GM15510 (cell line): ENCODE data around the gene KMT2C.

ENCODE experiments used
- POLR2A ChIP-seq: IDR thresholded peaks from 3 replicates; pipeline ENCODE4 v1.6.1; 2011; ENCODE audit warnings: borderline replicate concordance; ENCODE audit not compliant: insufficient read length; ENCODE audit errors: extremely low read depth

KMT2C gene

GRCh38 chr7:152341039-152341913 is 94.5 kb downstream of the KMT2C start:
- TF ChIP-seq POLR2A, result no peak

- TF ChIP-seq POLR2A, result no peak
Measured at GRCh38 chr7:152340161-152340560, 95.6 kb downstream of the KMT2C start.

GRCh38 chr7:152338561-152338960 is 97.2 kb downstream of the KMT2C start:
- TF ChIP-seq POLR2A, result no peak

GRCh38 chr7:152336754-152337368 is 98.9 kb downstream of the KMT2C start:
- TF ChIP-seq POLR2A, result no peak

- TF ChIP-seq POLR2A, result no peak
Measured at GRCh38 chr7:152335900-152336571, 99.8 kb downstream of the KMT2C start.

- no peak for TF ChIP-seq POLR2A
Measured at GRCh38 chr7:152333134-152333533, 102.7 kb downstream of the KMT2C start.

- no peak for TF ChIP-seq POLR2A
Measured at GRCh38 chr7:152330827-152331226, 105.0 kb downstream of the KMT2C start.

- no peak for TF ChIP-seq POLR2A
Measured at GRCh38 chr7:152329469-152329868, 106.3 kb downstream of the KMT2C start.

GRCh38 chr7:152328234-152328633 is 107.6 kb downstream of the KMT2C start:
- TF ChIP-seq POLR2A, result no peak

GRCh38 chr7:152315845-152316244 is 120.0 kb downstream of the KMT2C start:
- TF ChIP-seq POLR2A, result no peak

GRCh38 chr7:152313831-152314604 is 121.8 kb downstream of the KMT2C start:
- TF ChIP-seq POLR2A, result no peak

- TF ChIP-seq POLR2A, result no peak
Measured at GRCh38 chr7:152313217-152313616, 122.6 kb downstream of the KMT2C start.

GRCh38 chr7:152312316-152312715 is 123.5 kb downstream of the KMT2C start:
- no peak for TF ChIP-seq POLR2A

GRCh38 chr7:152307902-152308301 is 127.9 kb downstream of the KMT2C start:
- no peak for TF ChIP-seq POLR2A

GRCh38 chr7:152292897-152293296 is 142.9 kb downstream of the KMT2C start:
- TF ChIP-seq POLR2A, result no peak
